Spleen (tissue), 7 donors: ENCODE measurements around the gene HNRNPM.

Source experiments
- CTCF ChIP-seq, 11 experiments: fragments of 200-600 bp in 7 of 11; fragments of 450-650 bp in 4 of 11; sonication (generic) in 4 of 11; IDR thresholded peaks in 8 of 11; conservative IDR thresholded peaks in 3 of 11; 1 replicate in 7 of 11; 2 replicates in 4 of 11; pipeline versions ENCODE4 v1.4.0 to v1.8.0; 2016 to 2021; ENCODE audit warnings: antibody characterized with exemption in 11 of 11, inconsistent platforms in 4 of 11, mild to moderate bottlenecking in 1 of 11
- POLR2A ChIP-seq, 3 donors: fragments of 450-650 bp; IDR thresholded peaks; one replicate each; pipeline ENCODE4 v1.5.1; 2017; ENCODE audit warnings: antibody characterized with exemption in 3 of 3, mild to moderate bottlenecking in 1 of 3
- donor health status: DM: no; HTN: no; CAD: no; lungs with moderate emphysema.
- donor health status: DM: no; HTN: no; CAD: no.
- donor health status: DM: no; HTN: no; CAD: no.

GRCh38 chr19:8459095-8459494 is 14.3 kb downstream of the HNRNPM start:
- TF ChIP-seq CTCF (IDR thresholded peaks at IDR 0.05 in 8 of 11, conservative IDR thresholded peaks at IDR 0.05 in 3 of 11) (no peak), POLR2A (IDR thresholded peaks at IDR 0.05) (no peak)
